HG02840 (cell line): ENCODE data around the gene PUSL1.
"Not testable (repeated sequence)": the region's sequence is repeated elsewhere in the genome, so short reads cannot be mapped to it uniquely, and the experiment has no call there.

ENCODE experiments used
- ATAC-seq: cut with Tn5 transposase; IDR thresholded peaks from one replicate; pipeline ENCODE4 v1.9.1; 2021; ENCODE audit warnings: mild to moderate bottlenecking, moderate library complexity, moderate number of reproducible peaks; ENCODE audit not compliant: unreplicated experiment, low FRiP score

PUSL1 gene

DNA sequence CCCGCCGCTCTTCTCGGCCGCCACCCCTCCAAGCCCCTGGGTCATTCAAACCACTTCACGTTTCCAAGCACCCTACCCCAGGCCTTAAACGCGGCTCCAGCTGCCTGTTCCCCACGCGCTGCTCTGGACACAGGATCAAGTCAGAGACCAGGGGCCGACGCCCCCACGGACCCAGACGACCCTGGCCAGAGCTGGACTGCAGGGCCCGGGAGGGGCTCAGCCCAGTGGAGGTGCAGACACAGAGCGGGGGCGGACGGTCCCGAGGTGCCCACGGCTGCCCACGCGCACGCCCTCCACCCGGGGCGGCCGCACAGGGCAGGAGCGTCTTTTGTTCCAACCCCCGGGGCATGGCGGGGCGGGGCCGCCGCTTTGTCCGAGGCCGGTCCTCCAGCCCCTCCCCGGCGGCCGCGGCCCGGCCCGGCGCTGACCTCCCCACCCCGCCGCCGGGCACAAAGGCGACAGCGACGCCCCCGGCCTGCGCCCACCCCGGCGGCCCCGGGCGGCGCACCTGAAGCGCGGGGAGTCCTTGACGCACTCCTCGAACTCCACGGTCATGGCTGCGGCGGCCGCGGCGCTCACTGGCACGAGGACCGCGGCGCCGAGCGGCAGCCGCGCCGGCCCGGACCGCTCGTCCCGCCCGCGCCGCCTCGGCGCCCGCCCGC lies 1.0 kb upstream of the PUSL1 start:
- peak; percentile 13 for ATAC-seq

GRCh38 chr1:1308756-1309250 lies 406 bp downstream of the PUSL1 start:
- ATAC-seq, result no peak

GRCh38 chr1:1309251-1310108 lies 1.1 kb downstream of the PUSL1 start:
- no peak for ATAC-seq

- ATAC-seq, result no peak
Observed at GRCh38 chr1:1310109-1310385, 1.6 kb downstream of the PUSL1 start.

GRCh38 chr1:1310476-1311053 lies 2.2 kb downstream of the PUSL1 start:
- ATAC-seq, result no peak

GRCh38 chr1:1311107-1312104 lies 3.0 kb downstream of the PUSL1 start:
- ATAC-seq, result no peak

- ATAC-seq, result no peak
Observed at GRCh38 chr1:1312450-1313314, 4.3 kb downstream of the PUSL1 start.

DNA sequence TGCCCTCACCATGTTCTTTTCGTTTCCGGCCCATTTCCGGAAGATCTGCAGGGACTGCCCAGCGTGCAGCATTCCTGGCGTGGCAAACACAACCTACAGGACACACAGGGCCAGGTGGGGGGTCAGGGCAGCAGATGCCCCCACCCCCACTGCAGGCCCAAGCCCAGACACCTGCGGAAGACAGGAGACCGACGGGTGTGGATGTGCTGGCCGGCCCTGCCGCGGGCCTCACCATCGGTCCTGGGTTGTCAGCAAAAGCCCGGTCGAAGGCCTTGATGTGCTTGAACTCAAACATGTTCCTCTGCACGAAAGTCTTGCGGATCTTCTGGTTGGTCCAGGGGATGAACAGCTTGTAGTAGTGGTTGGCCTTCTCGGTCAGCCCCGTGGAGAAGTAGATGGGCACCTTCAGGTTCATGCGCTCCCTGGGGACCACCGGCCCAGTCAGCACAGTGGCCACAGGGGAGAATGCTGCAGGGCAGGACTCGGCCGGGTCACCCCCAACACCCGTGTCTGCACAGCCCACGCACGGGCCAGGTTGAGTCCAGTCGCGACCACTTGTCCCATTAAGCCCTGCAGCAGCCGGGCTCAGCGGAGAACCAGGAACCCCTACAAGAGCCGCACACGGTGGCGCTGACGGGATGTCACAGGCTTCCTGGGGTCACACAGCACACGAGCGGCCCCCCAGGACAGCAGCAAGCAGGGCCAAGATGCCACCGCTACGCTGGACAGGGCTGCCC lies 5.3 kb downstream of the PUSL1 start:
- no peak for ATAC-seq

- ATAC-seq, result no peak
Observed at GRCh38 chr1:1314237-1314586, 5.8 kb downstream of the PUSL1 start.

DNA sequence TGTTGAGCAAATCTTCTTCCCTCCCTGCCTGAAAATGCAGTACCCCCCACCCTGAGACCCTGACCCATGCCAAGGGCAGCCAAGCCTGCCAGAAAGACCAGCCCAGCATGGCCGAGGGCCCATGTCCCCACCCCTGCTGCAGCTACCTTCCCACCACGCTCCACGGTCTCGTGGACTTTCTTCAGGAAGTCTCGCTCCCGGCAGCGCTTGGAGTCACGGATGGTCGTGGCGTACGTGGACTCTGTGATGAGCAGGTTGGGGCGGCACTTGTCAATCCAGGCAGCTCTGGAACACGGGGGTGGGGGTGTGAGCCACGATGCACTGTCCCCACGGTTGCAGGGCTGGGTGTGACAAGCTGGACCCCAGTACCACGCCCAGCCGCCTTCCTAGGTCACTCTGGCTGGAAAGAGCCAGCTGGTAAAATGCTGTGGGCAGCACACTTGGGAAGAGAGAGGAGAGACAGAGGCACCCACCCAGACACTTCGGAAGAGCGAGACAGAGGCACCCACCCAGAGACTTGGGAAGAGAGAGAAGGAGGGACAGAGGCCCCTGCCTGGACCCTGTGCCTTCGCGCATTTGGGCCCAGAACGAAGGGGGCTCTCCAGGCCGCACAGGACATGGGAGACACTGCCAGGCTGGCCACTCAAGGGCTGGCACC lies 6.4 kb downstream of the PUSL1 start:
- no peak for ATAC-seq

- no peak for ATAC-seq
Observed at GRCh38 chr1:1315435-1315954, 7.1 kb downstream of the PUSL1 start.

- ATAC-seq, result not testable (repeated sequence)
Observed at GRCh38 chr1:1316199-1316598, 7.8 kb downstream of the PUSL1 start.

- ATAC-seq, result no peak
Observed at GRCh38 chr1:1317420-1317819, 9.0 kb downstream of the PUSL1 start.

- no peak for ATAC-seq
Observed at GRCh38 chr1:1318131-1318652, 9.8 kb downstream of the PUSL1 start.

- ATAC-seq, result no peak
Observed at GRCh38 chr1:1318777-1319645, 10.6 kb downstream of the PUSL1 start.

- ATAC-seq, result no peak
Observed at GRCh38 chr1:1319646-1319941, 11.2 kb downstream of the PUSL1 start.
